HEK293 (cell line): Measurements from ENCODE around the gene ATP8B1.

Source experiments
- CTCF ChIA-PET: fragments of 350-600 bp; formaldehyde crosslinking; extraction: SDS; loops from one replicate; lab custom pipeline; 2021; ENCODE audit warnings: antibody characterized with exemption; lab: Yijun Ruan, JAX
- POLR2A ChIA-PET: fragments of 300-600 bp; formaldehyde crosslinking; extraction: SDS; loops from one replicate; lab custom pipeline; 2020; ENCODE audit warnings: antibody characterized with exemption, inconsistent platforms; lab: Yijun Ruan, JAX
- H3K27ac ChIP-seq: fragments of 200-500 bp; sonication (Bioruptor generic); 2 replicates; pipeline ENCODE4 v1.5.1; 2014; ENCODE audit warnings: low read depth, low read length, control low read depth, inconsistent platforms; ENCODE audit errors: extremely low read depth
- H3K36me3 ChIP-seq, 2 experiments: fragments of 200-500 bp in 1 of 2; sonication (Bioruptor generic) in 1 of 2; 1 replicate in 1 of 2; 2 replicates in 1 of 2; pipeline ENCODE4 v1.5.1; 2014 to 2017; ENCODE audit warnings: inconsistent platforms in 2 of 2, low read length in 2 of 2; ENCODE audit not compliant: control insufficient read depth in 2 of 2, insufficient read depth in 1 of 2
- H3K4me1 ChIP-seq: fragments of 200-500 bp; sonication (Bioruptor generic); 2 replicates; pipeline ENCODE4 v1.5.1; 2014; ENCODE audit warnings: mild to moderate bottlenecking, low read length, inconsistent platforms; ENCODE audit not compliant: control insufficient read depth, insufficient read depth
- H3K4me3 ChIP-seq: 2 replicates; pipeline ENCODE4 v1.5.1; 2011; ENCODE audit warnings: low read depth, mild to moderate bottlenecking, control low read depth, low read length, moderate library complexity
- H3K9me3 ChIP-seq: fragments of 200-500 bp; sonication (Bioruptor generic); 2 replicates; pipeline ENCODE4 v1.5.1; 2014; ENCODE audit warnings: low read depth, low read length, inconsistent platforms; ENCODE audit not compliant: control insufficient read depth, insufficient read depth
- CTCF ChIP-seq: fragments of 450-650 bp; formaldehyde crosslinking; IDR thresholded peaks from 2 replicates; pipeline ENCODE4 v1.5.1; 2016; ENCODE audit warnings: missing biosample characterization, missing genetic modification characterization
- HOXC10 ChIP-seq: sonication (generic); formaldehyde crosslinking; IDR thresholded peaks from 2 replicates; pipeline ENCODE4 v1.8.1; 2023; ENCODE audit warnings: mild to moderate bottlenecking, missing genetic modification reagents
- KLF7 ChIP-seq: fragments of 450-650 bp; formaldehyde crosslinking; IDR thresholded peaks from 2 replicates; pipeline ENCODE4 v1.5.1; 2016; ENCODE audit warnings: missing biosample characterization, missing genetic modification characterization, borderline replicate concordance
- PBX3 ChIP-seq: sonication (generic); formaldehyde crosslinking; IDR thresholded peaks from 2 replicates; pipeline ENCODE4 v1.8.1; 2022; ENCODE audit warnings: mild to moderate bottlenecking, moderate library complexity, missing genetic modification reagents
- PRDM10 ChIP-seq: fragments of 450-650 bp; formaldehyde crosslinking; IDR thresholded peaks from 2 replicates; pipeline ENCODE4 v1.5.1; 2016; ENCODE audit warnings: missing biosample characterization, missing genetic modification characterization
- SALL2 ChIP-seq: fragments of 450-650 bp; formaldehyde crosslinking; IDR thresholded peaks from 2 replicates; pipeline ENCODE4 v1.5.0; 2017; ENCODE audit warnings: missing biosample characterization, mild to moderate bottlenecking, missing genetic modification characterization, borderline replicate concordance
- WT1 ChIP-seq: fragments of 450-650 bp; formaldehyde crosslinking; IDR thresholded peaks from 2 replicates; pipeline ENCODE4 v1.5.1; 2016; ENCODE audit warnings: missing biosample characterization, missing genetic modification characterization
- ZNF174 ChIP-seq: fragments of 450-650 bp; formaldehyde crosslinking; IDR thresholded peaks from 2 replicates; pipeline ENCODE4 v1.5.0; 2017; ENCODE audit warnings: missing biosample characterization, mild to moderate bottlenecking, missing genetic modification characterization
- ZNF274 ChIP-seq, 2 experiments: fragments of 200-500 bp in 1 of 2; fragments of 450-650 bp in 1 of 2; sonication (Bioruptor generic) in 1 of 2; formaldehyde crosslinking in 1 of 2; IDR thresholded peaks; 2 replicates each; pipeline versions ENCODE4 v1.5.1 to v1.6.1; 2014 to 2016; ENCODE audit warnings: borderline replicate concordance in 1 of 2, inconsistent platforms in 1 of 2, low read length in 1 of 2, missing biosample characterization in 1 of 2, missing genetic modification characterization in 1 of 2
- ZNF529 ChIP-seq: fragments of 450-650 bp; formaldehyde crosslinking; IDR thresholded peaks from 2 replicates; pipeline ENCODE4 v1.5.1; 2017; ENCODE audit warnings: missing genetic modification characterization, missing biosample characterization; ENCODE audit not compliant: insufficient replicate concordance
- ZNF623 ChIP-seq: fragments of 450-650 bp; formaldehyde crosslinking; IDR thresholded peaks from 2 replicates; pipeline ENCODE4 v1.5.1; 2016; ENCODE audit warnings: missing biosample characterization, missing genetic modification characterization
- ZNF624 ChIP-seq: fragments of 450-650 bp; formaldehyde crosslinking; IDR thresholded peaks from 2 replicates; pipeline ENCODE4 v1.5.1; 2017; ENCODE audit warnings: missing biosample characterization, missing genetic modification characterization
- ZNF626 ChIP-seq: fragments of 450-650 bp; sonication (Bioruptor Pico); formaldehyde crosslinking; IDR thresholded peaks from 2 replicates; pipeline ENCODE4 v1.5.1; 2018; ENCODE audit warnings: missing biosample characterization, missing genetic modification characterization, inconsistent platforms
- ZNF658 ChIP-seq: fragments of 450-650 bp; formaldehyde crosslinking; IDR thresholded peaks from 2 replicates; pipeline ENCODE4; 2016; ENCODE audit warnings: missing biosample characterization, missing genetic modification characterization
- ZSCAN4 ChIP-seq: fragments of 450-650 bp; formaldehyde crosslinking; IDR thresholded peaks from 2 replicates; pipeline ENCODE4 v1.5.1; 2017; ENCODE audit warnings: missing biosample characterization, missing genetic modification characterization

The ATP8B1 gene

GRCh38 chr18:57619876-57620275, 183.2 kb downstream of the ATP8B1 start (continued):
- no peak for TF ChIP-seq ZNF658 (tag by site-specific recombination)
- no peak for TF ChIP-seq SALL2 (tag by site-specific recombination)
- TF ChIP-seq ZNF624 (tag by site-specific recombination) = no peak
- TF ChIP-seq, all 188 proteins: peak for 0

GRCh38 chr18:57618910-57619309, 184.2 kb downstream of the ATP8B1 start:
- Histone ChIP-seq H3K9me3 (no peaks in the 10 kb centered on the region), H3K4me1 (no peaks in the 10 kb centered on the region), H3K4me3 (no peak overlapping the region), H3K36me3 (peaks cover 37 to 51% of the 10 kb centered on the region in 2 experiments), H3K27ac (no peak overlapping the region)
- ChIA-PET POLR2A (no interaction called here), CTCF (interaction anchor here (0.6 to 0.7 kb wide), 2 partner anchors 242 to 263 kb away, joined by 3 to 4 read pairs; no protein-coding TSS in a partner anchor)
- no peak for TF ChIP-seq HOXC10 (CRISPR knock-in tag)
- no peak for TF ChIP-seq ZNF626 (tag by site-specific recombination)
- 0 out of 2 replicates have a peak, but pooled peaks have one; percentile 21 for TF ChIP-seq PRDM10 (tag by site-specific recombination)
- no peak for TF ChIP-seq ZSCAN4 (tag by site-specific recombination)

- TF ChIP-seq WT1 (tag by site-specific recombination) (no peak), ZNF274 (IDR thresholded peaks at IDR 0.05; ENCODE audit: low read length) (no peak), ZNF274 (tag by site-specific recombination; IDR thresholded peaks at IDR 0.05; ENCODE audit: borderline replicate concordance) (no peak), ZNF174 (no peak), PBX3 (CRISPR knock-in tag) (no peak), ZNF623 (tag by site-specific recombination) (no peak), CTCF (tag by site-specific recombination) (no peak), ZNF529 (tag by site-specific recombination) (no peak), KLF7 (no peak)
Measured at GRCh38 chr18:57603871-57604270, 199.2 kb downstream of the ATP8B1 start.

More at GRCh38 chr18:57603871-57604270, 199.2 kb downstream of the ATP8B1 start:
- Histone ChIP-seq H3K4me1 (no peaks in the 10 kb centered on the region), H3K36me3 (peaks cover 81 to 84% of the 10 kb centered on the region in 2 experiments), H3K9me3 (no peaks in the 10 kb centered on the region), H3K4me3 (no peak overlapping the region), H3K27ac (no peak overlapping the region)
- CTCF ChIA-PET = no interaction called here
- POLR2A ChIA-PET = no interaction called here
